Activated CD8-positive, alpha-beta memory T cell treated with anti-CD3 and anti-CD28 coated beads, Interleukin-2, amount 50 U/mL, for 4 hours (primary cell): ENCODE results near the gene DAB1.
"Not testable (repeated sequence)": the region's sequence is repeated elsewhere in the genome, so short reads cannot be mapped to it uniquely, and the experiment has no call there.

ENCODE experiments used
- DNase-seq: peaks from one replicate; pipeline ENCODE4 v3.0.0-alpha.2; 2020

Gene DAB1

DNA sequence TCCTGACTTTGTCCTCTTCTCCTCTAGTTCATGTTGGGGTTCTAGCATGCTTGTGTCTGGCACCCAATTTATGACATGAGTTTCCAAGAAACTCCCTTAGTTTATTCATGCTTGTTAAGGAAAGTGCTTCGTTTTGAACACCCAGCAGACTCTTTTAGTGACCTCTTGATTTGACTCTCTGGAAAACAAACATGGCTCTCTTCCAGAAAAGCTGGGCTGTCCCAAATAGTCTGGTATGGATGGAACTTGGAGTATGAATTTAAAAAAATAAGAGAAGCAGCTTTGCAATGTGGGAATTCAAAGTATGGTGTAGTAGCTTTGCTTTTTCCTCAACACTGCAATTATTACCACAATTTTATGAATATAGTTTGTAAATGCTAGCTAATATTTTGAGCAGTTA lies 314.6 kb downstream of the DAB1 start:
- DNase-seq, result no peak

DNA sequence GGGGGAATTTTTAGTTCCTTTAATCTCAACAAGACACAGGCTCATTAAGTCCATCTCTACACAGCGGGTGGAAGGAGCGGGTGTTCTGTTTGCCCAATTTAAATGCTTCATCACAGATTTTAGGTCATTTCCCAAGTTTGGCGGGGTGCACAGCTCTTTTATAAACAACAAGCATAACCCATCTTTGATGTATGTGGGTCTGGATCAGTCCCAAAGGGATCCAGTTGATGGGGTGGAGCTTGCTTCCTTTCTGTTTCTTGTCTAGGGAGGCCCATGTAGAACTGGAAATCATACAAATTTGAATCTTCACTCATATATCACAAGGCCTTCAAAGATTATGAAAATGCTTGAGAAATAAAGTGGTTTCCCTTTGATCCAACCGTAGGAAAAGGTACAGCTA lies 317.6 kb downstream of the DAB1 start:
- no peak for DNase-seq

DNA sequence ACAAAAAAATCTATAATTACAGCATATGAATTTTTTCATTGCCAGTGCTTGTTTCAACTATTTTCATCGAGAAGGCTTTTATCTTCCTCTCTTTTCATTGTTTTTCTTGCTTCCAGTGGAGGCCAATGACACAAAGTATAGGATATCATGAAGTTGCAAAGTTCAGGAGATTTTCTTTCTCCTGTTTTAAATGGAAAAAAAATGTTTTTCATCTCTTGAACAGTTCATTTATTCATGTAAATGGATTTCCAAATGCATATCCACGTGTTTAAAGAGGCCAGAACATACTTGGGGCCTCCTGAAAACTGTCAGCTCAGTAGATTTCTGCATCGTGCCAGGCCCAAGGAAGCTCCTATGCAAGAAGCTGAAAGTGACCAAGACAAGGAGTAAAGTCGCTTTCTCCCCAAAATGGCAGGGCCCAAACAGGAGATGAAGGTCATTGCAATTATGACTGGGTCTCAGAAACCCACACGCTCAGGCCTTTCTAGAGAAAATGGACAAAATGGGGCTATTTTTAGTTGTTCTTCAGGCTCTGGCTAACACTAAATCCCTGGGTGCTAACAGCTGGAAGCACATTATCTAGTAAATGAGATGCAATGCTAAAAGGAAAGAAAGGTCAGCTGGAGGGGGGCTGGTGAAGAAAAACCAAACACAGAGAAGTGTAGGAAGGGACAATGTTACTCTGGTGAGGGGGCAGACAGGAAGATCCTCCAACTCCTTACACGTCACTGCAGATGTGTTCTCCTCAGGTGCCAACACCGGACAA lies 321.1 kb downstream of the DAB1 start:
- DNase-seq, result no peak

DNA sequence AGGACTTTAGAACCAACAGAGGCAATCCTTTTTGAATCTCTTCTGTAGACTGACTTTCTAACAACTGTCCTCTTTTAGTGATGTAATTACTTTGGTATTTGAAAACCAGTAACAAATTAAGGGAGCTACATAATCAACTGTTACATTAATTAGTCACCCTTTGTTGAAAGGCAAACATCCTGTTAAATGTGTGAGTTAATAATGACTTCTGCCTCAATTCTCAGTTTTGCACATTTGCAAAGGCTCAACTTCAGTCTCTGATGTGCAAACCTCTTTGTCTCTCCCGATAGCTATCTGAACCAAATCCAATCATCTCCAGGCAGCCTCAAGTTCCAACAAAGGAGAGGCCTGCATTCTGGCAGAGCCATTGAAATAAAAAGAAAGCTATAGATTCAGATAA lies 322.7 kb downstream of the DAB1 start:
- DNase-seq, result no peak

DNA sequence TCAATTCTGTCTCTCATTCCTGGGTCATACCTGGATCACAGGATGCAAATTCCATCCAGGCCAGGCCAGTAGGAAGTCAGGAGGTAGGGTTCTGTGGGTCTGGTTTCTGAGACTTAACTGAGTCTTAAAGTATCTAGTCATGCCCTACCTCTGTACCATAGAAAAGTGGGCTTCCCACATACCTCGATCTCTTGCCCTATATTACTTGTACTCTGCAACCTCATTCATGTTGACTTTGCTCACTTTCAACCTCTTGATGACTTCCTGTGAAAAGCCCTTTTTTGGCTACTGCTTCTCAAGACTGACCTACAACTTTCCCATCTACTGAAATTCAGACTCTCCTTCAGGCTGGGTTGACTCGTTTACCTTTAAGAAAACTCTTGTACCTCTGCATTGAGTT lies 329.1 kb downstream of the DAB1 start:
- no peak for DNase-seq

DNA sequence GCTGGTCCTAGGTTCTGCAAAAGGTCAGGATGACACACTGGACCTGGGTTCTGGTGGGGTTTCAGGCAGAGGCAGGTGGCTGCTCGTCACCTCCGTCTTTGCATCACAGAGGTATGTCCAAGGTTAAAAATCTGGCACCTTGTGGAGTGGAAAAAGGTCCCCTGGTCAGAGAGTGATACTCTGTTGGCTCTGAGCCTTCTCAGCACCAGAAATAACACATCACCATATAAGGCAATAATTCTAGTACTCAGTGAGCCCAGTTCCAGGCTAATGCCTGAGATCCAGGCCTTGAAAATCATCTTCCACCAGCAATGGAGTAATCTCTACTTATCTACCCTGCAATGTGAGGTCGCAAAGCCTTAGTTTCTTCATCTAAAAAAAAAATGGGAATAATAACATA lies 330.7 kb downstream of the DAB1 start:
- no peak for DNase-seq

DNA sequence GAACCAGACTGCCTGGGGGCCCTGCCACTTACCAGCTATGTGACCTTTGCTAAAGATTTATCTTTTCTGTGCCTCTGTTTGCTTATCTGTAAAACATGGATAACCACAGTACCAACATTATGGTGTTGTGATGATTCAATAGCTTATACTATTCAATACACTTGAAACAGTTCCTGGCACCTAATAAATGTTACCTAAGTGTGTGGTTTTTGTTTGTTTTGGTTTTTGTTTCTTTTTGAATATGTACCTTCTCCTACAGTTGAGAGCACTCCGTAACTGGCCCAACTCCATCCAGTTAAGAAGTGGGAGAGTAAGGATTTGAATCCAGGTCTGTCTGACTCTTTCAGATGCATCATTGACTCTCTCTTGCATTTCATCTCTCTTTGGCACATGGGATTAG lies 332.2 kb downstream of the DAB1 start:
- DNase-seq, result no peak

DNA sequence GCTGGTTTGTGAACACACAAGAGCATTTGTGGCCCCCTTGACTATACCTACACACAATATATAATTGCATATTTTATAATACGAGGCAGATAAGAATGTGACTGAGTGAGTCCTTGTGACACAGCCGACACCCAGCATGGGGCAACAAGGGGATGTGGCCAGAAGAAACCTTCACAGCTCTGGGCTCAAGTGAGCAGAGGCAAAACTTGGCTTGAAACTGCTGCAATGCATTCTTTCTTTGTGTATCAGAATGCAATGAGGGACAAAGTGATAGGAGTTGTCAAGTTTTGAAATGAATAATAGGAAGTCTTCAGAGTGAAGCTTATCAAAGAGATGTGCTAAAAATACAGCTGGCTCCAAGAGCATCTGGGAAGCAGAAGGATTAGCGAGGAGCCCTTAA lies 334.0 kb downstream of the DAB1 start:
- DNase-seq, result no peak

DNA sequence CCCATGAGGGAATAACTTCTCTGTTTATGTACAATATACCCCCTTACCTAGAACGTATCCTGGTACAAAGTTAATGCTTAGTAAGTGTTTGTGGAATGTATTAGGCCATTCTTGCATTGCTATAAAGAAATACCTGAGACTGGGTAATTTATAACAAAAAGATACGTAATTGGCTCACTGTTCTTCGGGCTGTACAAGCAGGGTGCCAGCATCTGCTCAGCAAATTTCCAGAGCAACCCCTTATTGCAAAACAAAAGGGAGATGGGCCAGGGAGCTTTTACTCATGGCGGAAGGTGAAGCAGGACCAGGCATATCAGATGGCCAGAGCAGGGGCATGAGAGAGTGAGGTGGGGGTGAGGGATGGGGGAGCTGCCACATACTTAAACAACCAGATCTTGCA lies 334.6 kb downstream of the DAB1 start:
- no peak for DNase-seq

DNA sequence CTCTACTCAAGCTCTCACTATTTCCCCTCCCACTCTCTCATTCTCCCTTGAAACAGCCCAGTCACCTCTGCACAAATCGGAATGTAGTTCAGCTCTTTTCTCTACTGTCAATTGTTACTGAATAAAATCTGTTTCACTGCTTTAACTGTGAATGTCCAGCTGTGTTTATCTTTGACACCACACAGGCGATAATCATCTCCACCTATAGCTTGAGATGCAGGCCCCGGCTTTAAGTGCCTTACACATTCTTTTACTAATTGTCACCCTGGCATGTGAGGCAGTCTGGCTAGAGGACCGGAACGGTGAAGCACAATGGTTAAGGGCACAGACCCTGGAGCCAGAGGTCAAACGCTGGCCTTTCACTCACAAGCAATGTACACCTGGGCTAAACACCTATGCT lies 335.2 kb downstream of the DAB1 start:
- no peak for DNase-seq

DNA sequence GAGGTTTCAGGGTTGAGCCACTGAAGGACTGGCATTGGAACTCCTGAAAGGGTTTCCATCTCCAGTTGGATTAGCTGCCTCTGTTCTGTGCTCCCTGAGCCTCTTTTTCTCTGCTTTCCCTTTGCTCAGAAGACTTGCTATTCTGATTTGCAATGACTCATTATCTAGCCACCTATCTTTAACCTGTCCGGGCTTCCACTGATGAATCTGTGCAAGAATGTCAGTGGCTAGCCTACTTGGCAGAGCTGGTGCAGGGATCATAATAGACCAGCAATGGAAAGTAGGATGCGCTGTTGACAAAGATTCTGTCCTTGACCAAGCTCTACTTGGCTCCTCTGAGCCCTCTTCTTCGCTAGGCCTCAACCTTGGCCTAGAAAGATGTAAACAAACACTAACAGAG lies 336.2 kb downstream of the DAB1 start:
- not testable (repeated sequence) for DNase-seq

DNA sequence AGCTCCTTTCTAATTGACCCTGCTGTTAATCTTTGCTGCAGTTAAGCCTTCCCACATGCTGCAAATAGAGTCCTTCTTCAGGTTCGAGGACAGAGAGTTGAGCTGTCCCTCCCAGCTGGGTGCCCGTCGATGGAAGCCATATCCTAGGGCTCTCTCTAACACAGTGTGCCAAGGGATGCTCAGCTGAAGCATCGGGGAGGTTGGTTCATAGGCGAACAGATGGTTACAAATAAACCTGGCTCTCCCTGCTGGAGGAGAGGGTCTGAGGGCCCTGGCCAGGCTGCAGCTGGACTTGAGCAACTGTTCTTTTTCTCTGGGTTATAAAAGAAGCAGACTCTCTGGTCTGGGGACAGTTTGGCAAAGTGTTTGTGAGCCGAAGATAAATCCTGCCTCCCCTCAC lies 337.7 kb downstream of the DAB1 start:
- DNase-seq, result no peak

DNA sequence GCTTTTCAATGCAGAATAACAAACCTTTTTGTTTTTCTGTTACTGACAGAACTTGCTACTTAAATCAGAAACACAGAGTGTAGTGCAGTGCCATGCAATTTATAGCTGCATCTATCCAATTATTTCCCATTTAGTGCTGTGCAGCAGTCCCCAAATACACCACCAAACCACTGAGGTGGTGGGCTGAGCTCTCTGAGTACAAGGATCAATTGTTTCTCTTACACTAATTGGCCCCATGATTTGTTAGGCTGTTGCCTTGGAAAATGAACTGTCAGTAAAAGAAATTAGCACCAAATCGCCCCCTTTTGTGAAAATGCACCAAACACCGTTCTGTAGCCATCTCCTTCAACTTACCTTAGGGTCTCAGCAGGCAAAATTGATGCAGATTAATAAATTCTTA lies 339.2 kb downstream of the DAB1 start:
- DNase-seq, result no peak

DNA sequence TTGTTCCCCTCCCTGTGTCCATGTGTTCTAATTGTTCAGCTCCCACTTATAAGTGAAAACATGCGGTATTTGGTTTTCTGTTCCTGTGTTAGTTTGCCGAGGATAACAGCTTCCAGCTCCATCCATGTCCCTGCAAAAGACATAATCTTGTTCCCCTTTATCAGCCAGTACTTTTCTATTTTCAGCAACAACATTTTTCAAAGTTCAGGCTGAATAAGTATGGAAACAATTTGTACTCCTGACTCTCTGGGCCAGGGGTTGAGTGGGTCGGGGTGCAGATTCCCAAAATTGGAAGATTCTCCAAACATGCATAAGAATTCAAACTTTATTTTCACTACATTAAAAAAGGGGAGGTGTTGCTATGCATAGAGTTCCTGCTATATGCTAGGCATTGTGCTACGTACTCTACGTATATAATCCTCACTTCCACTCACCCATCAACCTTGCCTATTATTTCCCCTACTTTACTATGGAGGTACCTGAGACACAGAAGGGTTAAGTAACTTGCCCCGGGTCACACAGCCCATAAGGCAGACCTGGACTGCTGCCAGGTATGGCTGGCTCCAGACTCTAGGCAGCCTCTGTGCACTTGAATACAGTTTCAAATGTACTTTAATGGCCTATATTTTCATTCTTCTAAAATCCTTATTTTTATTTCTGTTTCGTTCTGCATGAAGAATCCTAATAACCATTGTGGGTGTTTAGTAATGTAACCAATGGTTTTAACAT lies 341.0 kb downstream of the DAB1 start:
- DNase-seq, result no peak

DNA sequence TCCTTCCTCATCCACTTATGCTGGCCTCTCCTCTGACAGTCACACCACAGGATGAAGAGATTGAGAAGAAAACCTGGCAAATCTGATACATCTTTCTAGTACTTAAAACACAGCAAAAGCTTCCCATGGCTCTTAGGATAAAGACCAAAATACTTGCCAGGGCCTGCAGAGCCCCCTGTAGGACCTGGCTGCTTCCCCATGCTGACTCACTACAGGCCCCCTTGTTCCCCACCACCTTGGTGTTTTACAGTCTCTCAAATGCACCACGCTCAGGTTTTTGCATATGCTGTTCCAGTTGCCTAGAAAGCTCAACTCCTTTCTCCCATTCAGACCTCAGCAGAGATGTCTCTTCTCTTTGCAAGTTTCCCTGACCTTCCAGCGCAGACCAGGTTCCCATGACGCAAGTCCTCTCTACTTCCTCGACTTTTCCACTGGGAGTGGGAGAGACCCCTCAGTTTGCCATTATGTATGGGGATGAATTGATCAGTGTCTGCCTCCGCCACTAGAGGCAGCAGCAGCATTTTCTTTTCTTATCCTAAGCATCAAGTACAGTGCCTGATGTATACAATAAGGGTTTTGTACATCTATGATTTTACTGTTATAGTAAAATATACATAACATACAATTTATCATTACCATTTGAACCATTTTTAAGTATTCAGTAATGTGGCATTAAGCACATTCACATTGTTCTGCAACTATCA lies 344.3 kb downstream of the DAB1 start:
- DNase-seq, result no peak

DNA sequence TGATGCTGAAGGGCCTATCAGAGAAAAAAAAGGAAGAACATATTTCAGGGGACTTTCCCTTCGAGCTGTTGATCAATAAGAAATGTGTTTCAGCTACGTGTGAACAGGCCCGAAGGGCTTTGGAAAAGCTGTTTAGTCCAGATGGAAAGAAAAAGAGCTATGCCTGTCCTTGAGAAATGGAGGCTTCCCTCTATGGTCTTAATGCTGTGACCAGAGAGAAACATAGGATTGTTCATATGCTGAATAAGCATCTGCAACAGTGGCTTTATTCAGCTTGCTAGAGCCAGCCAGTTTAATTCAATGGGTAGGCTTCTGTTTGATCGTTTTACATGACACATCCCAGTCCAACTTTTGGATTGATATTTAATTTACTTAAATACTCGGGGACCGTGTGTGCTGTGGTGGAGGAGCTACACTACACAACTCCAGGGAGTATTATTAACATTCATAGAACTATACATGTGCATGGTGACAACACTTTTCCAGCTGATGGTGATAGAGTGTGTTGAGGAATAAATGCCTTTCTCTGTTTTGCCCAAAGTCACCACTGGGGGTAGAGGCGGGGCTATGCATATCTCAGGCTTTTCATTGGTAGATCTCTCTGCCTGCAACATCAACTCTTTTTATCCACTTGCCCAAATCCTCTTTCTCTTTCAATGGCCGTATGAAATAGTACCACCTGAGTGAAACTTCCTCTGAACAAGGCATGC lies 351.3 kb downstream of the DAB1 start:
- no peak for DNase-seq

DNA sequence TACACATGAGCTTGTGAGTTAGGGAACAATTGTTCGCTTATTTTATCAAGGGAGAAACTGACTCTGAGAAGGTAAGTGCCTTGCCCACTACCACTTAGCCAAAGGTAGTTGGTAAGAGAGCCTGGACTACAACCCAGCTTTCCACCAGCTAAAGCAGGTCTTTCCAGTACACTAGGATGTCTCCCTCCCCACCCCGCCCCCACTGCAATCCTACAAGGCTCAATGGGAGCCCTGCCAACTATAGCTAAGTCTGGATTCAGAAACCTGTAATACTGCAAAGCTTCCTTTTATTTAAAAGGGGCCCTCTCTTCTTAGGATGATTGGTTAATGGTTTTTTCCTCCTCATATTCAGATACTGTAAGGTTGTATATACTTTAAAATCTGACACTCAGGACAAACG lies 356.0 kb downstream of the DAB1 start:
- no peak for DNase-seq

DNA sequence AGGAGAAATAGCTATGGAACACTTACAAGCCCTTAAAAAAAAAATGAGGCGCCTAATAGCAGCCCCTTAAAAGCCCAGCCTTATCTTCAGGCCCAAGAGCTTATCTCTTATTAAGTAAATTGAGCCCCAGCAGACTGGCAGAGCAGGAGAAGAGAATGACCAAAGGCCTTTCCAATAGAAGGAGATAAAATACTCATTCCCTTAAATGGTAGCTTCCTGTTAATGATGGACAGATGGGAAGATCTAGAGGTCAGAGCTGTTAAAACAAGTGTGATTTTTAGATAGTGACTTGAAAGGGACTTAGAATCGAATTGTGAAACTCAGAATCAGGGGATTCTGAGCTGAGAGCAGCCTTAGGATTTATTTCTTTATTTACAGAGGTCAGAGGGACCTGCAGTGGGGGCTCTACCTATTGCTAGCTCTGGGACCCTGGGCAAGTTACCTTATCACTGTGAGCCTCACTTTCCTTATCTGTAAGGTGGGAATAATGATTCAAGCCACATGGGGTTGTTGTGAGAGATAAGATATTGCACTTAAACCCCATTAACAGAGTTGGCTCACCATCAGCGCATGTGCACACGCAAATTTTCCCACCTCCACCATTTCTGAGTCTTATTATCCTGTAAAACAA lies 356.8 kb downstream of the DAB1 start:
- no peak for DNase-seq

DNA sequence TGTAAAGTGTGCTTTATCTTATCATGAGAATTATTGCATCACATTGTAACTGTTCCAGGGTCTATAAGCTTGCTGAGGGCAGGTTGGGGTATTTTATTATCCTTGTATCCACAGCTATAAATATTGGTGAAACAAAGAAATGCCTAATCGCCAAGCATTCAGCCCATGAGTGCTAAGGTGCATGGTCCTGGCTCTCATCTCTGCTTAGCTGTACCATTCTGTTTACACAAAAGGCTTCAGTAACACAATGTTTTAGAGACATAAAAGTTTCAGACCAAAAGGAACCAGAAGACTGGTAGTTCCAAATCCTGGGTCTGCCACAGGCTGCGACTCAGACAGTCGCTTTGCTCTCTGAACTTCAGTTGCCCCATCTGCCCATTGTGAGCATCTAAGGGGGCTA lies 358.4 kb downstream of the DAB1 start:
- DNase-seq, result no peak

DNA sequence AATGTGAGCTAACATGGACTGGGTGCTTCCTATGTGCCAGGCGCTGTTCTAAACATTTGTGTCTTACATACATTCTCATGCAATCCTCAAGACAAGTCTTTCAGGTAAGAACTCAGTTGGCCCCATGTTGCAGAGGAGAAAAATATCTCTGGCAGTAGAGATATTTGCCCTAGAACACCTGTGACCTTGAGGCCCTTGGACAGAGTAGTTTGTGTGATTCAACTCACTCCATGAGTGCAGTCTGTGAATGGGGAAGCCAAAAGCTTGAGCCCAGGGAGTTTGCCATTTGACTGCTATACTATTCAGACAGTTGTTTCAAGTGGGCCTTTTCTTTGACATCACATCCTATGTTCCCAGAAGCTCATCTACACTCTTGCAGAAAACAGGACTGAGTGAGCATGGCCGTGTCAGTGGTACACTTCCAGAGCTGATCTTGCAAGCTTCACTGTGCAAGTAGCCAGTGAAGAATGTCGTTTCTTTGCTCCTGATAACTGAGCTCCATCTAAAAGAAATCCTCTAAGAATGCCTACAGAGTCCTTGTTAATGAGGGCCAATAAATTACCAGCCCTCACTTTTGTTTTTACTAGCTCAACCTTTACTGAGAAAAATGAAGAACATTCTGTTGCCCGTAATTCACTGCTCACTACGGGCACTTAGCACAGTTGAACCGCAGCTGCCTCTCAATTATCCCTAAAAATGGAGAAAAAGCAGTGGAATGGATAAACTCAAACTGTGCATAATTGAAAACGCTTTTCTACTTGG lies 359.3 kb downstream of the DAB1 start:
- no peak for DNase-seq

DNA sequence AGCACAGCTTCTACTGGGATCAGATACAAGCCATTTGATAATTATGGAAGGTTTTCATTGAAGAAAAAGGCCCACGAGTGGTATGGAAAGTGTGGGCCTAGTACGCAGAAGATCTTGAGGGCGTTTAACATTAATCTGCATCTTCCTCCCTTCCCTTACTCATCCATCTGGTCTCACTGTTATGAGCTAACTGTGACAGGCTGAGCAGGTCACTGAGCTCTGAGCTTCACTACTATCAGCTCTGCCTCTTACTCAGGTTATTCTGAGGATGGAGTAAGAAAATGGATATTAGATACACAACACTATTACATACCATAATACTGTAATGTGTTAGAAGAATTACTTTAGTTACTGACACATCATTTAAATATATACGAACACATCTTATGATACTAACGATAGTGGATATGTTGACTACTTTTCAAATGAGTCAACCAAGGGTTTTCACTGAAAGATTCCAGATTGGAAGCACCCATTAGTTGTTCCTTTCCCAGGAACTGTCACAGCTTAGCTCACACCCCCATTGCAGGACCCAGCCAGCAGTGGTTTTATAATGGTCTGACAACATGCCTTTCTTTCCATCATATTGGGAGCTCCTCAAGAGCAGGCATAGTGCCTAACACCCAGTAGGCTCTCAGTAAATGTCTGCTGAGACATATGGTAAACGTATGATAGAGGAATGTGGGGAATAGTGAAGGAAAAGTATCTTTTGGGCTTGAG lies 360.3 kb downstream of the DAB1 start:
- no peak for DNase-seq

DNA sequence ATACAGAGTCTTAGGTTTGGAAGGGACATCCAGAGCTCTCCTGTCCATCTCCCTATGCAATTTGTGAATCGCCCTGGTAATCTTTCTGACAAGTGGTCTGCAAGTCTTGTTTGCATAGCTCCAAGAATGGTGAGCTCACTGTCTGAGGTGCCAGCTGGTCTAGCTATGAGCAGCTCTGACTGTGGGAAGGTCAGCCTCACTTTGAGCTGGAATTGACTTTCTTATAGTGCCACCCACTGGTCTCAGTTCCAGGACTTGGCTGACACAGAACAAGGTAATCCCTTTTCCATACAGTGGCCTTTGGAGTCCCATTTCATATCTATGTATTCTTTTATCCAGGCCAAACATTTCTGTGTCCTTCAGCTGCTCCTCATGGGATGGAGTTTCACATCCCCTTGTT lies 362.5 kb downstream of the DAB1 start:
- no peak for DNase-seq
